Skeletal muscle satellite cell (primary cell): ENCODE measurements around the gene CCDC27.
A peak's percentile ranks its signal among the peaks of the same experiment; 100 is the strongest.

ENCODE experiments used
- H3K27me3 ChIP-seq: 2 replicates; pipeline ENCODE4 v1.7.0; 2013; ENCODE audit warnings: low read length; ENCODE audit not compliant: control insufficient read depth, insufficient read depth
- H3K36me3 ChIP-seq: 2 replicates; pipeline ENCODE4 v1.7.0; 2013; ENCODE audit warnings: mild to moderate bottlenecking, control low read depth, low read length; ENCODE audit not compliant: insufficient read depth
- H3K4me1 ChIP-seq: 2 replicates; pipeline ENCODE4 v1.7.0; 2013; ENCODE audit warnings: low read length; ENCODE audit not compliant: control insufficient read depth, insufficient read depth
- H3K4me2 ChIP-seq: 2 replicates; pipeline ENCODE4 v1.7.0; 2013; ENCODE audit warnings: mild to moderate bottlenecking, low read length
- H3K4me3 ChIP-seq: 2 replicates; pipeline ENCODE4 v1.7.0; 2013; ENCODE audit warnings: low read length
- H3K9ac ChIP-seq: 2 replicates; pipeline ENCODE4 v1.7.0; 2013; ENCODE audit warnings: mild to moderate bottlenecking, low read depth, low read length, moderate library complexity
- H3K9me3 ChIP-seq: replicated peaks from 2 replicates; pipeline ENCODE4 v1.7.0; 2013; ENCODE audit warnings: mild to moderate bottlenecking, control low read depth, low read length

CCDC27 gene

DNA sequence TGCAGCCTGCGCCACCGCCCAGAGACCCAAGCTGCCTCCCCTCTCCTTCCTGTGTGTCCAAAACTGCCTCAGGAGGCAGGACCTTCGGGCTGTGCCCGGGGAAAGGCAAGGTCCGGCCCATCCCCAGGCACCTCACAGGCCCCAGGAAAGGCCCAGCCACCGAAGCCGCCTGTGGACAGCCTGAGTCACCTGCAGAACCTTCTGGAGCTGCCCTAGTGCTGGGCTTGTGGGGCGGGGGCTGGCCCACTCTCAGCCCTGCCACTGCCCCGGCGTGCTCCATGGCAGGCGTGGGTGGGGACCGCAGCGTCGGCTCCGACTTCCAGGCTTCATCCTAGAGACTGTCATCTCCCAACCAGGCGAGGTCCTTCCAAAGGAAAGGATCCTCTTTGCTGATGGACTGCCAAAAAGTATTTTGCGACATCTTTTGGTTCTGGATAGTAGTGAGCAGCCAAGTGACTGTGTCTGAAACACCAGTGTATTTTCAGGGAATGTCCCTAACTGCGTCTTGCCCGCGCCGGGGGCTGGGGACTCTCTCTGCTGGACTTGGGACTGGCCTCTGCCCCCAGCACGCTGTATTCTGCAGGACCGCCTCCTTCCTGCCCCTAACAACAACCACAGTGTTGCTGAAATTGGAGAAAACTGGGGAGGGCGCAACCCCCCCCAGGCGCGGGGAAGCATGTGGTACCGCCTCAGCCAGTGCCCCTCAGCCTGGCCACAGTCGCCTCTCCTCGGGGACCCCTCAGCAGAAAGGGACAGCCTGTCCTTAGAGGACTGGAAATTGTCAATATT, 19.0 kb upstream of the CCDC27 start:
- no peak overlapping the region for H3K4me2 ChIP-seq
- no peak overlapping the region for H3K4me3 ChIP-seq
- H3K9ac ChIP-seq = no peak overlapping the region
- H3K27me3 ChIP-seq = peaks cover 35% of the 10 kb centered on the region
- H3K36me3 ChIP-seq = peaks cover 13% of the 10 kb centered on the region
- H3K4me1 ChIP-seq = peaks cover 18% of the 10 kb centered on the region
- H3K9me3 ChIP-seq = no peaks in the 10 kb centered on the region

DNA sequence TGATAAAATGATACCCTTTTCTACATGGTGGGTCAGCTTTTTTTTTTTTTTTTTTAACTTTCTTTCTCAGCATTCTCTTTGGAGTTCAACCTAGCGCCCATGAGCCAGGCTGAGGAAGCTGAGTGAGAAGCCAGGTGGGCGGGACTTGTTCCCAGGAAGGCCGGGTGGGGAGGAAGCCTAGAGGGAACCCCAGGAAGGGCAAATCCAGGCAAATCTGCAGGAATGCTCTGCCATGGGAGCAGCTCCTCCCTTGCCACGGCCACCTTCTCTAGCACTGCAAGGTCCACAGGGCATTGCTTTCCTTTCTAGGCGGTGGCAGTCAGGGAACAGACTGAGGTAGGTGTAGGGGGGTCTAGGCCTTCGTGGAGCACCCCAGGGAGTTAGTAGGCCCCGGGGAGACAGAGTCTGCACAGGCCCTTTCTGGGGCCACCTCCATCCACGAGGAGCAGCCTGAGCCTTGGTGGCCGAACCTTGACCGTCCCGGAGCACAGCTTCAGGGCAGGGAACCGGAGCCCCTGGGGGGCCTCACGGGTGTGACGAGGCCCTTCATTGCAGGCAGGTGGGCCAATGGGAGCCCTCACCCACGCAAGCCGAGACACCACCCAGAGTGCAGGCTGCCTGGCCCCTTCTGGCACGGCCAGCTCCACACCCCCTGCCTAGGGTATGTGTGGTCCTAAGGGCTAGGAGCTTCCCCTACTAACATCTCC, 18.2 kb upstream of the CCDC27 start:
- no peak overlapping the region for H3K9ac ChIP-seq
- no peak overlapping the region for H3K4me2 ChIP-seq
- peaks cover 20% of the 10 kb centered on the region for H3K36me3 ChIP-seq
- H3K9me3 ChIP-seq = no peaks in the 10 kb centered on the region
- H3K27me3 ChIP-seq = peaks cover 31% of the 10 kb centered on the region
- H3K4me1 ChIP-seq = peaks cover 18% of the 10 kb centered on the region
- no peak overlapping the region for H3K4me3 ChIP-seq

DNA sequence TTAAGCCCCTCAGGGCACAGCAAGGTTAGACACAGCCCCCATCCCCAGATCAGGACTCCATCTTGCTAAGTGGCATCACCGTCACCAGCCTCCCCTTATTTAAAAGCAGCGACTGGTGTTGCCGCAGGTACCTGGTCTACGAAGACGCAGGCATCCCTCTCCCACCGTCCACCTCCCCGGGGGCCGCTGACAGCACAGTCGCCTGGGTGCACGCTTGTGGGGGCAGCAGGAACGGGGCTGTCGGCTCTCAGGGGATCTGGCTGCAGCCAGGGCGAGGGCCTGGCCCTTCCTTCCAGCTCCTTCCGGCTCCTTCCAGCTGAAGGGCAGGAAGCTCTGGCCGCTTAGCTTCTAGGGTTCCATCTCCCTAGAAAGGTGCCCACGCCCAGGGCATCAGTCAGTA, 17.6 kb upstream of the CCDC27 start:
- H3K4me3 ChIP-seq = no peak overlapping the region
- no peak overlapping the region for H3K9ac ChIP-seq
- H3K4me1 ChIP-seq = peaks cover 18% of the 10 kb centered on the region
- H3K27me3 ChIP-seq = peaks cover 26% of the 10 kb centered on the region
- no peak overlapping the region for H3K4me2 ChIP-seq
- peaks cover 23% of the 10 kb centered on the region for H3K36me3 ChIP-seq
- no peaks in the 10 kb centered on the region for H3K9me3 ChIP-seq

DNA sequence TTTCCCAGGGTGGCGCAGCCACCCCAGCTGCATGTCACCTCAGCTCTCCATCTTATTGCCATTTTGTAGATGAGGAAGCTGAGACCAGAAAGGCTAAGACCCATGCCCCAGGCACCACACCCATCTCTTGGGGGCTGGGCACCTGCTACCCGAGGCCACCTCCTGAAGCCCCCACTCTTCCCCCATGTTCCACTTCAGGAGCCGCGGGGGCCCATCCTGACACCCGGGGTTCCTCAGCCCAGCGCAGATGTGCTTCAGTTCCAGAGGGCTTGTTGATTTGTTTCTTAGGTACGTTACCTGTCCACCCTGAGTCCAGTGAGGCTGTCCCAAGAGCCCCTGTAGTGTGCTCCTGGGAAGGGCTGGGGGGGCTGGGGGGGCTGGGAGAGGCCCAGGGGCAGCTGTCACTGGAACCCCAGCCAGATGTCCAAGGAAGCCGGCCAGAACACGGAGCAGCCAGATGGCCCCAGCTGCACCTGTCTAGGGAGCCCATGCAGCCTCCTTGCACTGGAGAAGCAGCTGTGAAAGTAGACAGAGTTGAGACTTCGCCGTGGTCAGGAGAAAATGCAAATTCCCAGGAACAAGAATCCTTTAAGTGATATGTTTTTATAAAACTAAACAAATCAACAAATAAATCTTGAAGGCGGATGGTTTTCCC, 17.1 kb upstream of the CCDC27 start:
- H3K9me3 ChIP-seq = no peaks in the 10 kb centered on the region
- H3K4me2 ChIP-seq = no peak overlapping the region
- peaks cover 27% of the 10 kb centered on the region for H3K36me3 ChIP-seq
- peaks cover 21% of the 10 kb centered on the region for H3K27me3 ChIP-seq
- peaks cover 18% of the 10 kb centered on the region for H3K4me1 ChIP-seq
- H3K9ac ChIP-seq = peak overlapping the region; percentile 69
- H3K4me3 ChIP-seq = no peak overlapping the region

DNA sequence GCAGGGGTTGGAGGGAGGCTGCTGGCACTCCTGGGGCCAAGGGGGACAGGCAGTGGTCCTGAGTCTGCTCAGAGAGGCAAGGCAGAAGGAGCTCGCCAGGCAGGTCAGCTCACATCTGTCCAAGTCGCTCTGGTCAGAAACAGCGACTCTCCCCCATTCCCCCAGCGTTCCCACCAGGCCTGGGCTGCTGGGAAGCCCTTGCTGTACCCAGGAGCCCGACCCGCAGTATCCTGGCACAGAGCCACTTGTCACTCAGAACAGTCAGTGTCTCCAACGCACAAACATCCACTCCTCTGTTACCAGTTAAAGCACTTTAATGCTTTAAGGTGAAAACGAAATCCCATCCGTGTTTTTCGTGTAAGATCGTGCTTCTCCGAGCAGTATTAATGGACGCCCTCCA, 16.6 kb upstream of the CCDC27 start:
- Histone ChIP-seq H3K4me3 (no peak overlapping the region), H3K36me3 (peaks cover 27% of the 10 kb centered on the region), H3K27me3 (peaks cover 16% of the 10 kb centered on the region), H3K4me2 (peak overlapping the region; percentile 53), H3K9me3 (no peaks in the 10 kb centered on the region), H3K9ac (peak overlapping the region; percentile 69), H3K4me1 (peaks cover 18% of the 10 kb centered on the region)

DNA sequence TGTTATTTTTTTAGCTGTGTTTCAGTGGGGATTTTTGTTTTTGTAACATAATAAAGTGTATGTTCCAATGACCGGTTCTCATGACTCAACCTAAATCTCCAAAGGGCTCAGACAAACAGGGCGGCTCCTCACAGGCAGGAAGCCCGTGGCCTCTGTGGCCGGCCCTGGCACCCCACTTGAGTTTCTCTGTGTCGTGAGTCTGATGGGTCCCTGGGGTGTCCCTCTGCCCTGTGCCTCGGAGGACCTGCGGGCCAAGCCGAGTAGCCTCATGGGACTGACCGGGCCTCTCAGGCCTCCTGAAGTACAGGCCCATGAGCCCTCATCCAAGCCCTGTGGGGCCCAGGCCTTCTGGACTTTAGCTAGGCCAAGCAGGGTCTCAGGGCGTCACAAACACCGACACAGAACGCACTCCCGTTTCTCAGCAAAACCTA, 16.1 kb upstream of the CCDC27 start:
- H3K27me3 ChIP-seq = peaks cover 13% of the 10 kb centered on the region
- peaks cover 18% of the 10 kb centered on the region for H3K4me1 ChIP-seq
- no peaks in the 10 kb centered on the region for H3K9me3 ChIP-seq
- H3K36me3 ChIP-seq = peaks cover 27% of the 10 kb centered on the region
- peak overlapping the region; percentile 53 for H3K4me2 ChIP-seq
- no peak overlapping the region for H3K4me3 ChIP-seq
- peak overlapping the region; percentile 69 for H3K9ac ChIP-seq

- Histone ChIP-seq H3K36me3 (peaks cover 27% of the 10 kb centered on the region), H3K9me3 (no peaks in the 10 kb centered on the region), H3K9ac (peak overlapping the region; percentile 69), H3K27me3 (peaks cover 8% of the 10 kb centered on the region), H3K4me1 (peaks cover 18% of the 10 kb centered on the region), H3K4me3 (no peak overlapping the region), H3K4me2 (no peak overlapping the region)
Observed at GRCh38 chr1:3736708-3737107, 15.5 kb upstream of the CCDC27 start.

DNA sequence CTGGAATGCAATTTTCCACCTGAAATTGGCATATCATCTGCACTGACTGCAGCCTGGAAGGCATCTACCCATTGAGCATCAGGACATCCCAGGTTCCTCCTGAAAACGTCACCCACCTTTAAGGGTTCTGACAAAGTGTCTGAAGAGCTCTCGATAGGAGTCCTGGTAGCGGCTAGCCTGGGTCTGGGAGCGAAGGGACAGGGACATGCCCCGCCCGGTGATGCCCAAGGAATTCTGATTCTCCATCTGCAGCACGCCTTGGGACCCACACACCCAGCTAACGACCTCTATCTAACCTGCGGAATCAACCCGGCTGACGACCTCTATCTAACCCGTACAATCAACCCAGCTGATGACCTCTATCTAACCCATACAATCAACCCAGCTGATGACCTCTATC, 13.3 kb upstream of the CCDC27 start:
- no peak overlapping the region for H3K9ac ChIP-seq
- peaks cover 37% of the 10 kb centered on the region for H3K36me3 ChIP-seq
- no peaks in the 10 kb centered on the region for H3K27me3 ChIP-seq
- H3K4me2 ChIP-seq = no peak overlapping the region
- no peaks in the 10 kb centered on the region for H3K9me3 ChIP-seq
- no peak overlapping the region for H3K4me3 ChIP-seq
- H3K4me1 ChIP-seq = peaks cover 18% of the 10 kb centered on the region

GRCh38 chr1:3740042-3740441, 12.2 kb upstream of the CCDC27 start:
- no peak overlapping the region for H3K4me2 ChIP-seq
- H3K9me3 ChIP-seq = no peaks in the 10 kb centered on the region
- H3K9ac ChIP-seq = no peak overlapping the region
- peaks cover 18% of the 10 kb centered on the region for H3K4me1 ChIP-seq
- no peak overlapping the region for H3K4me3 ChIP-seq
- H3K27me3 ChIP-seq = no peaks in the 10 kb centered on the region
- peaks cover 34% of the 10 kb centered on the region for H3K36me3 ChIP-seq

DNA sequence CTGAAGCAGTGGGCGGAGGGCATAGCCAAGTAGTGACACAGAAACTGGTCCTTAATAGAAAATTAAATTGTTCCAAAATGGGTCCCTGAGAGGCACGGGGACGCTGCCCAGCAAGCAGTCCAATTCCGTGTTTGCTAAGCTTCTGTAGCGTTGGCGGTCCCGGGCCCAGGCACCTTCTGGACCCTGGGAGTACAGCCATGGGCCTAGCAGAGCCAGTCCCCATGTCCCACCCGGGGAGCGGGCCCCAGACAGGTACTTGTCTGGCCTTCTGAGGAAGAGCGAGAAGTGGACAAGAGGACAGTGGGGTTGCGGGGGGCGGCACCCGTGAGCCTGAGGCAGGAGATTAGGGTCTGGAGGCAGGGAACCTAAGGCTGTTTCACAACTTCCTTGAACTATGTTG, 11.5 kb upstream of the CCDC27 start:
- Histone ChIP-seq H3K9me3 (no peaks in the 10 kb centered on the region), H3K9ac (no peak overlapping the region), H3K4me2 (no peak overlapping the region), H3K36me3 (peaks cover 34% of the 10 kb centered on the region), H3K27me3 (no peaks in the 10 kb centered on the region), H3K4me3 (no peak overlapping the region), H3K4me1 (peaks cover 11% of the 10 kb centered on the region)

DNA sequence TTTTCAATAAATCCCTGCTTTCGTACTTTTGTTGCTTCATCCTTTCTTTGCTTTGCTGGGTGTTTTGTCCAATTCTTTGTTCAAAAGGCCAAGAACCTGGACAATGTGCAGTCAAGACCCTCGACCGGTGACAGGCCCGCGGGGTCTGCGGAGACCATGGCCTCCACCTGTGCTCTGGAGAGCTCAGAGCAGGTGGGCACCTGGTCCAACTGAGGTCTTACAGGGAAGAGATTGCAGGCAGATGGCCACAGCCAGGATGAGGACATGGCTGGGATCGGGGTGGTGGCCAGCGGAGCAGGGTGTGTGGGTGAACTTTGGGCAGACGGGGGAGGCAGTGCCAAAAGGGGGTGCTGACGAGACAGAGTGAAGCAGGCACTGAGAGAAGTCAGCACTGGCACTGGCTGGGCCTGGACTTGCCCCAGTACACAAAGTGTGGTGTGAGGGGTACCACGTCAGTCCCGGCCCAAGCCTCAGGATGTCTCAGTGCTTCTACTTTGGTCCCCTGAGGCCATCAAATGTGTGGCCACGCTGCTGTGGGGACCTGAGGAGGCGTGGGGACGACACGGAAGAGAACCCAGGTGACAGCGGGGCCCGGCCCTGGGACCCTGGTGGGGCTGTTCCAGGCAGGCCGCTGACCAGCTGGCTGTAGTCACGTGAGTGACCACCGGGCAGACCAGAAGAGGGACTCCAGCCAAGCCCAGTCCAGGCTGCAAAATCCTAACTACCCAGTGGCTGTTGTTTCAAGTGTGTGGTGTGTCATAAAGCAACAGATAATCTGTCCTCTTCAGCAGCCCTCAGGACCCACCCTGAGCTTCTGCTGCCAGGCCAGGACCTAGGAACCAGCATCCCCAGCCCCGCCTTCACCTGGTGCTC, 10.4 kb upstream of the CCDC27 start:
- H3K9me3 ChIP-seq = no peaks in the 10 kb centered on the region
- no peaks in the 10 kb centered on the region for H3K27me3 ChIP-seq
- no peak overlapping the region for H3K4me3 ChIP-seq
- peaks cover 11% of the 10 kb centered on the region for H3K4me1 ChIP-seq
- no peak overlapping the region for H3K4me2 ChIP-seq
- H3K9ac ChIP-seq = no peak overlapping the region
- H3K36me3 ChIP-seq = peaks cover 30% of the 10 kb centered on the region
